Peyer's patch (tissue), 4 donors: Measurements from ENCODE around the gene LDB3.

ENCODE experiments used
- CTCF ChIP-seq, 6 experiments: fragments of 450-650 bp in 4 of 6; fragments of 200-600 bp in 2 of 6; sonication (generic) in 1 of 6; IDR thresholded peaks; one replicate each; pipeline ENCODE4 v1.5.1; 2017 to 2019; ENCODE audit warnings: antibody characterized with exemption in 6 of 6, mild to moderate bottlenecking in 3 of 6, moderate library complexity in 1 of 6
- POLR2A ChIP-seq, 2 donors: fragments of 450-650 bp; IDR thresholded peaks; one replicate each; pipeline ENCODE4 v1.5.1; 2017; ENCODE audit warnings: antibody characterized with exemption in 2 of 2, mild to moderate bottlenecking in 2 of 2, moderate library complexity in 2 of 2

GRCh38 chr10:86751477-86751876 is 83.2 kb downstream of the LDB3 start:
- TF ChIP-seq CTCF (IDR thresholded peaks at IDR 0.05) (no peak), POLR2A (IDR thresholded peaks at IDR 0.05) (no peak)
